Type B pancreatic cell (in vitro differentiated cells): ENCODE results near the gene AP1M2. TPM values are rescaled to one million over a fixed set of nuclear protein-coding genes. Genes with fewer than 3 reads are reported as not detected.

Experiments
- DNase-seq: peaks from one replicate; pipeline ENCODE4 v3.0.0; 2021; ENCODE audit warnings: mixed read lengths; ENCODE audit not compliant: unreplicated experiment; ENCODE audit errors: extremely low spot score
- H3K27ac Mint-ChIP-seq: 2 replicates; pipeline ENCODE4 v1.8.0; 2021; ENCODE audit warnings: mild to moderate bottlenecking, mixed read lengths
- H3K27me3 Mint-ChIP-seq: 2 replicates; pipeline ENCODE4 v1.8.0; 2021; ENCODE audit warnings: mixed read lengths
- H3K36me3 Mint-ChIP-seq: 2 replicates; pipeline ENCODE4 v1.8.0; 2021; ENCODE audit warnings: mixed read lengths
- H3K4me1 Mint-ChIP-seq: one replicate; pipeline ENCODE4 v1.8.0; 2021; ENCODE audit warnings: mixed read lengths; ENCODE audit not compliant: unreplicated experiment
- H3K4me3 Mint-ChIP-seq: 2 replicates; pipeline ENCODE4 v1.8.0; 2021; ENCODE audit warnings: mild to moderate bottlenecking, mixed read lengths
- H3K9me3 Mint-ChIP-seq: 2 replicates; pipeline ENCODE4 v1.8.0; 2021; ENCODE audit warnings: mixed read lengths
- CTCF ChIP-seq: fragments of 200-600 bp; sonication (generic); conservative IDR thresholded peaks from 2 replicates; pipeline ENCODE4 v1.5.0; 2021; ENCODE audit warnings: antibody characterized with exemption, mild to moderate bottlenecking
- total RNA-seq: library from RNA; stranded (reverse); gene quantifications from 2 replicates; pipeline ENCODE4 v1.2.1, GENCODE V29; 2021; ENCODE audit warnings: low replicate concordance

Gene AP1M2
- total RNA-seq, 1 donor from 2014 or later, result 45.2 TPM

GRCh38 chr19:10566658-10567410, 20.3 kb downstream of the AP1M2 start:
- H3K9me3 Mint-ChIP-seq, result no peaks in the 10 kb centered on the region
- DNase-seq, result no peak
- TF ChIP-seq CTCF, result no peak
- H3K4me1 Mint-ChIP-seq, result peaks cover 39% of the 10 kb centered on the region
- no peaks in the 10 kb centered on the region for H3K27me3 Mint-ChIP-seq
- peak overlapping the region; percentile 88 for H3K27ac Mint-ChIP-seq
- H3K36me3 Mint-ChIP-seq, result no peaks in the 10 kb centered on the region
- peak overlapping the region; percentile 97 for H3K4me3 Mint-ChIP-seq

- no peak for DNase-seq
- Mint-ChIP-seq H3K36me3 (no peaks in the 10 kb centered on the region), H3K4me1 (peaks cover 39% of the 10 kb centered on the region), H3K4me3 (peak overlapping the region; percentile 97), H3K9me3 (no peaks in the 10 kb centered on the region), H3K27me3 (no peaks in the 10 kb centered on the region), H3K27ac (peak overlapping the region; percentile 88)
- TF ChIP-seq CTCF, result no peak
Observed at GRCh38 chr19:10566408-10566657, 20.8 kb downstream of the AP1M2 start.

- Mint-ChIP-seq H3K27ac (peak within 1 kb of the TSS; percentile 88), H3K27me3 (no peaks in the 10 kb centered on the region), H3K4me3 (peak within 1 kb of the TSS; percentile 97), H3K4me1 (peaks cover 39% of the 10 kb centered on the region), H3K36me3 (no peaks in the 10 kb centered on the region), H3K9me3 (no peaks in the 10 kb centered on the region)
- peak; percentile 71 for TF ChIP-seq CTCF
- DNase-seq, result peak; percentile 99
Observed at GRCh38 chr19:10565567-10566407, 21.3 kb downstream of the AP1M2 start, which contains the start of gene KRI1. Gene KRI1 (minus strand): TSS chr19:10566010. CDS start chr19:10565999, 11 bp downstream.

- Mint-ChIP-seq H3K4me1 (peaks cover 39% of the 10 kb centered on the region), H3K9me3 (no peaks in the 10 kb centered on the region), H3K4me3 (peak overlapping the region; percentile 97), H3K27me3 (no peaks in the 10 kb centered on the region), H3K27ac (peak overlapping the region; percentile 74), H3K36me3 (no peaks in the 10 kb centered on the region)
- no peak for DNase-seq
- no peak for TF ChIP-seq CTCF
Observed at GRCh38 chr19:10565028-10565566, 22.0 kb downstream of the AP1M2 start.

GRCh38 chr19:10562609-10563008, 24.5 kb downstream of the AP1M2 start:
- no peaks in the 10 kb centered on the region for H3K36me3 Mint-ChIP-seq
- no peaks in the 10 kb centered on the region for H3K9me3 Mint-ChIP-seq
- H3K27ac Mint-ChIP-seq, result no peak overlapping the region
- DNase-seq, result no peak
- H3K4me1 Mint-ChIP-seq, result peaks cover 25% of the 10 kb centered on the region
- no peak overlapping the region for H3K4me3 Mint-ChIP-seq
- TF ChIP-seq CTCF, result no peak
- no peaks in the 10 kb centered on the region for H3K27me3 Mint-ChIP-seq
